ENCODE results near the gene OR10J1. TPM values are rescaled to one million over a fixed set of nuclear protein-coding genes. Genes with fewer than 3 reads are reported as not detected.

The OR10J1 gene
- total and polyA plus RNA-seq, 2 experiments from 2014 or later, result not detected

DNA sequence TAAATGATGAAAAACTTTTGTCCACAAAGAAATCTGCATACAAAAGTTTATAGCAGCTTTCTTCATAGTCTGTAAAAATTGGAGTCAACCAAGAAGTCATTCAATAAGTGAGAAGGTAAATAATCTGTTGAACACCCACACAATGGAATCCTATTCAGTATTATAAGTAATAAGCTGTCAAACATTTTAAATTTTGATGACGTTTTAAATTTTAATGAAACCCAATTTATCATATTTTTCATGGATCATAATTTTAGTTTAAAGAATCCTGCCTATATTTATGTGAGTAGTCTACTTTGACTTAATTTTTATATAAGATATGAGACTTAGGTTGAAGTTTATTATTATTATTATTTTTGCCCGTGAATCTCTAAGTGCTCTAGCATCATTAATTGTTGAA lies 20.0 kb downstream of the OR10J1 start:
- peaks cover 6% of the 10 kb centered on the region; the same call in 1 of the 2 replicates for H3K9me2 ChIP-seq (ENCODE audit: insufficient read depth)
- no peak overlapping the region for H3K4me3 ChIP-seq
- TF ChIP-seq STAT1 (IDR thresholded peaks at IDR 0.05; ENCODE audit: unreplicated experiment) (no peak), NANOG (IDR thresholded peaks at IDR 0.05; ENCODE audit: borderline replicate concordance) (no peak), ZNF331 (CRISPR knock-in tag; IDR thresholded peaks at IDR 0.05; ENCODE audit: low read depth) (no peak), EZH2phosphoT487 (IDR thresholded peaks at IDR 0.05; ENCODE audit: unreplicated experiment) (no peak), EZH2 (IDR thresholded peaks at IDR 0.05; ENCODE audit: low read depth, unreplicated experiment) (no peak)
- H3K27me3 ChIP-seq (ENCODE audit: insufficient read depth), result no peaks in the 10 kb centered on the region
- H3K4me2 ChIP-seq, result no peak overlapping the region
- ATAC-seq (no peak), DNase-seq (ENCODE audit: low spot score) (no peak)
- no peaks in the 10 kb centered on the region for H3K4me1 ChIP-seq (ENCODE audit: insufficient read depth)
- H3K9me3 Mint-ChIP-seq, result peaks cover 26% of the 10 kb centered on the region
- no peak overlapping the region for H3K4me3 Mint-ChIP-seq
- H3K4me1 Mint-ChIP-seq, result no peaks in the 10 kb centered on the region
- 0 out of 3 replicates have a peak, but pooled peaks cover 4% of the 10 kb centered on the region for H3K36me3 Mint-ChIP-seq (ENCODE audit: low read depth)
- no peak overlapping the region for H3K27ac ChIP-seq (ENCODE audit: low read depth)
- H3K27ac Mint-ChIP-seq, result no peak overlapping the region
- H3K27me3 Mint-ChIP-seq (ENCODE audit: insufficient read depth, low read depth, poor library complexity), result no peaks in the 10 kb centered on the region
- no peaks in the 10 kb centered on the region for H4K20me1 ChIP-seq (replicated peaks; ENCODE audit: insufficient read depth)
- no peak overlapping the region for H2AFZ ChIP-seq
- H3F3A ChIP-seq (replicated peaks; ENCODE audit: low read depth), result no peaks in the 10 kb centered on the region
- no peaks in the 10 kb centered on the region for H3K36me3 ChIP-seq (ENCODE audit: insufficient read depth)
- no peaks in the 10 kb centered on the region for H3K79me2 ChIP-seq (replicated peaks; ENCODE audit: insufficient read depth)

DNA sequence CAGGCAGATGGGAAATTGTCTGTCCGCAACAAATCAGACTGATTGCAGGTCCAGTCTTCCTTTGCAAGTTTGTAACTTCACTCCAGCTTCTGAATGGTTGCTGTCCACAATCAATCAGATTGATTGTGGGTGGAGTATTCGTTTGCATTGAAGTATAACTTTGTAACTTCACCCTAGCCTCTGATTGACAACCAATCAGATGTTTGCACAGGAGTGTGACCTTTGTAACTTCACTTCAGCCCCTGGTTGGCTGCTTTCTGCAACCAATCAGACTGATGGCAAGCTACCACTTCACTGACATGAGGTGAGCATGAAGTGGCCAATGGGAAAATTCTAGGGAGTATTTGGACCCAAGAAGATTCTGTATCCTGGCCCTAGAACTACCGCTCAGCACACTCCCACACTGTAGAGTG lies 25.7 kb downstream of the OR10J1 start:
- Histone ChIP-seq H3K79me2 (replicated peaks; ENCODE audit: insufficient read depth) (no peaks in the 10 kb centered on the region), H3K9me2 (ENCODE audit: insufficient read depth) (no peaks in the 10 kb centered on the region), H3K36me3 (ENCODE audit: insufficient read depth) (no peaks in the 10 kb centered on the region), H3K4me2 (no peak overlapping the region), H3K27me3 (ENCODE audit: insufficient read depth) (no peaks in the 10 kb centered on the region), H2AFZ (0 out of 2 replicates have a peak overlapping the region, but pooled peaks have one; percentile 19), H3K4me3 (no peak overlapping the region), H3K4me1 (ENCODE audit: insufficient read depth) (no peaks in the 10 kb centered on the region), H3K27ac (ENCODE audit: low read depth) (no peak overlapping the region), H4K20me1 (replicated peaks; ENCODE audit: insufficient read depth) (no peaks in the 10 kb centered on the region), H3F3A (replicated peaks; ENCODE audit: low read depth) (no peaks in the 10 kb centered on the region)
- Mint-ChIP-seq H3K27ac (no peak overlapping the region), H3K9me3 (peaks cover 15% of the 10 kb centered on the region), H3K4me1 (peaks cover 3% of the 10 kb centered on the region; the same call in 2 of the 3 replicates), H3K36me3 (ENCODE audit: low read depth) (0 out of 3 replicates have a peak, but pooled peaks cover 4% of the 10 kb centered on the region), H3K4me3 (no peak overlapping the region), H3K27me3 (ENCODE audit: insufficient read depth, low read depth, poor library complexity) (no peaks in the 10 kb centered on the region)
- DNase-seq (ENCODE audit: low spot score) (no peak), ATAC-seq (no peak)
- TF ChIP-seq STAT1 (IDR thresholded peaks at IDR 0.05; ENCODE audit: unreplicated experiment) (no peak), EZH2phosphoT487 (IDR thresholded peaks at IDR 0.05; ENCODE audit: unreplicated experiment) (no peak)
- TF ChIP-seq, protein P1, sequence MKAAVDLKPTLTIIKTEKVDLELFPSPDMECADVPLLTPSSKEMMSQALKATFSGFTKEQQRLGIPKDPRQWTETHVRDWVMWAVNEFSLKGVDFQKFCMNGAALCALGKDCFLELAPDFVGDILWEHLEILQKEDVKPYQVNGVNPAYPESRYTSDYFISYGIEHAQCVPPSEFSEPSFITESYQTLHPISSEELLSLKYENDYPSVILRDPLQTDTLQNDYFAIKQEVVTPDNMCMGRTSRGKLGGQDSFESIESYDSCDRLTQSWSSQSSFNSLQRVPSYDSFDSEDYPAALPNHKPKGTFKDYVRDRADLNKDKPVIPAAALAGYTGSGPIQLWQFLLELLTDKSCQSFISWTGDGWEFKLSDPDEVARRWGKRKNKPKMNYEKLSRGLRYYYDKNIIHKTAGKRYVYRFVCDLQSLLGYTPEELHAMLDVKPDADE (IDR thresholded peaks at IDR 0.05), result no peak

DNA sequence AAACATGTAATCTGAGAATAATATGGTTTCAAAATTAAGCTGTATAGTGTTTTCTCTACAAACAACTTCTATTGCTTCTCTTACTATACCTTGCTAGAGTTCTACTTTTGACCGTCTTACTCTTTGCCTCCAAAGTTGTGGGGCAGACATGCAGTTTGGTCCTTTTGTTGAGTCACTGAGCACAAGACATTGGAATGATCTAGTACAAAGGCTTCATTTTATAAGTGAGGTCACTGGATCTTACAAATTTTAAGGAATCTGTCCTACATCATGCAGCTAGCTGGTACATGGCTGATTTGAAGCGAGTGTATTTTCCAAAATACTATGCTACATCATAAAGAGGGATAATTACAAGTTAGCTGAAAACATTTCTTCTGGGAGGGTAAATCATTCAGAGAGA lies 28.8 kb downstream of the OR10J1 start:
- Histone ChIP-seq H3K4me1 (ENCODE audit: insufficient read depth) (no peaks in the 10 kb centered on the region), H3K27me3 (ENCODE audit: insufficient read depth) (no peaks in the 10 kb centered on the region), H2AFZ (no peak overlapping the region), H3K36me3 (ENCODE audit: insufficient read depth) (no peaks in the 10 kb centered on the region), H3K27ac (ENCODE audit: low read depth) (no peak overlapping the region), H3K4me2 (no peak overlapping the region), H3F3A (replicated peaks; ENCODE audit: low read depth) (no peaks in the 10 kb centered on the region), H3K79me2 (replicated peaks; ENCODE audit: insufficient read depth) (no peaks in the 10 kb centered on the region), H3K9me2 (ENCODE audit: insufficient read depth) (no peaks in the 10 kb centered on the region), H3K4me3 (no peak overlapping the region), H4K20me1 (replicated peaks; ENCODE audit: insufficient read depth) (no peaks in the 10 kb centered on the region)
- H3K27ac Mint-ChIP-seq, result no peak overlapping the region
- H3K4me3 Mint-ChIP-seq, result no peak overlapping the region
- H3K27me3 Mint-ChIP-seq (ENCODE audit: insufficient read depth, low read depth, poor library complexity), result no peaks in the 10 kb centered on the region
- peaks cover 4% of the 10 kb centered on the region; the same call in 2 of the 3 replicates for H3K4me1 Mint-ChIP-seq
- no peaks in the 10 kb centered on the region; the same call in 2 of the 3 replicates for H3K9me3 Mint-ChIP-seq
- DNase-seq (ENCODE audit: low spot score) (no peak), ATAC-seq (no peak)
- no peaks in the 10 kb centered on the region for H3K36me3 Mint-ChIP-seq (ENCODE audit: low read depth)
- TF ChIP-seq POLR2AphosphoS5 (IDR thresholded peaks at IDR 0.05; ENCODE audit: low read depth) (no peak), JUNB (IDR thresholded peaks at IDR 0.05; ENCODE audit: unreplicated experiment) (no peak), EZH2phosphoT487 (IDR thresholded peaks at IDR 0.05; ENCODE audit: unreplicated experiment) (no peak), ZNF114 (CRISPR knock-in tag; IDR thresholded peaks at IDR 0.05) (no peak), ZNF331 (CRISPR knock-in tag; IDR thresholded peaks at IDR 0.05; ENCODE audit: low read depth) (no peak), EZH2 (IDR thresholded peaks at IDR 0.05; ENCODE audit: low read depth, unreplicated experiment) (no peak)
- TF ChIP-seq, protein P2, sequence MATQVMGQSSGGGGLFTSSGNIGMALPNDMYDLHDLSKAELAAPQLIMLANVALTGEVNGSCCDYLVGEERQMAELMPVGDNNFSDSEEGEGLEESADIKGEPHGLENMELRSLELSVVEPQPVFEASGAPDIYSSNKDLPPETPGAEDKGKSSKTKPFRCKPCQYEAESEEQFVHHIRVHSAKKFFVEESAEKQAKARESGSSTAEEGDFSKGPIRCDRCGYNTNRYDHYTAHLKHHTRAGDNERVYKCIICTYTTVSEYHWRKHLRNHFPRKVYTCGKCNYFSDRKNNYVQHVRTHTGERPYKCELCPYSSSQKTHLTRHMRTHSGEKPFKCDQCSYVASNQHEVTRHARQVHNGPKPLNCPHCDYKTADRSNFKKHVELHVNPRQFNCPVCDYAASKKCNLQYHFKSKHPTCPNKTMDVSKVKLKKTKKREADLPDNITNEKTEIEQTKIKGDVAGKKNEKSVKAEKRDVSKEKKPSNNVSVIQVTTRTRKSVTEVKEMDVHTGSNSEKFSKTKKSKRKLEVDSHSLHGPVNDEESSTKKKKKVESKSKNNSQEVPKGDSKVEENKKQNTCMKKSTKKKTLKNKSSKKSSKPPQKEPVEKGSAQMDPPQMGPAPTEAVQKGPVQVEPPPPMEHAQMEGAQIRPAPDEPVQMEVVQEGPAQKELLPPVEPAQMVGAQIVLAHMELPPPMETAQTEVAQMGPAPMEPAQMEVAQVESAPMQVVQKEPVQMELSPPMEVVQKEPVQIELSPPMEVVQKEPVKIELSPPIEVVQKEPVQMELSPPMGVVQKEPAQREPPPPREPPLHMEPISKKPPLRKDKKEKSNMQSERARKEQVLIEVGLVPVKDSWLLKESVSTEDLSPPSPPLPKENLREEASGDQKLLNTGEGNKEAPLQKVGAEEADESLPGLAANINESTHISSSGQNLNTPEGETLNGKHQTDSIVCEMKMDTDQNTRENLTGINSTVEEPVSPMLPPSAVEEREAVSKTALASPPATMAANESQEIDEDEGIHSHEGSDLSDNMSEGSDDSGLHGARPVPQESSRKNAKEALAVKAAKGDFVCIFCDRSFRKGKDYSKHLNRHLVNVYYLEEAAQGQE (IDR thresholded peaks at IDR 0.05; ENCODE audit: unreplicated experiment), result no peak
